ENCODE results near the gene RPTN. TPM values are rescaled to one million over a fixed set of nuclear protein-coding genes. Genes with fewer than 3 reads are reported as not detected.

The RPTN gene
- total RNA-seq, 1 experiment from 2014 or later: not detected

DNA sequence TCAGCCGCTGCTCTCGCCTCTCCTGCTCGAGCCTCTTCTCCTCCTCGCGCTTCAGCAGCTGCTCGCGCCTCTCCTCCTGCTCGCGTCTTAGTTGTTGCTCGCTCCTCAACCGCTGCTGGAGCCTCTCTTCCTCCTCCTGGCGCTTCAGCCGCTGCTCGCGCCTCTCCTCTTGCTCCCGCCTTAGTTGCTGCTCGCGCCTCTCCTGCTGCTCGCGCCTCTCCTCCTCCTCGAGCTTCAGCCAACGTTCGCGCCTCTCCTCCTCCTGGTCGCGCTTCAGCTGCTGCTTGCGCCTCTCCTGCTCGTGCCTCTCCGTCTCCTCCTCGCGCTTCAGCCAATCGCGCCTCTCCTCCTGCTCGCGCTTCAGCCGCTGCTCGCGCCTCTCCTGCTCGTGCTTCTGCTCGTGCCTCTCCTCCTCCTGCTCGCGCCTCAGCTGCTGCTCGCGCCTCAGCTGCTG is 47.5 kb downstream of the RPTN start:
- RAD21 ChIA-PET (ENCODE audit: low non-redundant PET in 1 of 2, low total read pairs in 2 of 2, uncharacterized antibody in 2 of 2, unreplicated experiment in 2 of 2): interaction anchor here in 1 of 2 experiments (0.7 kb wide), 1 partner anchor 55 kb away, joined by 4 read pairs; no protein-coding TSS in a partner anchor

More for the DNA sequence above, 47.5 kb downstream of the RPTN start:
- no peak overlapping the region for H3K9ac ChIP-seq (ENCODE audit: low read length)
- DNase-seq (ENCODE audit: low read depth, low spot score) (no peak), ATAC-seq (no peak)
- H3K27ac ChIP-seq (ENCODE audit: low read depth, low read length): no peak overlapping the region
- no peaks in the 10 kb centered on the region for H4K20me1 ChIP-seq (ENCODE audit: insufficient read depth)
- no TSS peak for BruUV-seq (replicated peaks)
- peak overlapping the region in 1 of 2 experiments; percentile 58; a peak in 1 of 4 replicates for H3K4me3 ChIP-seq (replicated peaks in 1 of 2; ENCODE audit: low read depth in 1 of 2, low read length in 2 of 2)
- no peaks in the 10 kb centered on the region for H3K36me3 ChIP-seq (ENCODE audit: control insufficient read depth in 1 of 2, insufficient read depth in 2 of 2, low read length in 2 of 2)
- intact Hi-C loops (cut with micrococcal nuclease): loop anchor here (2.0 kb wide), 1 partner anchor 63 kb away; no protein-coding TSS in a partner anchor
- ChIA-PET POLR2A (no interaction called here), CTCF (interaction anchor here (1.6 to 1.7 kb wide), 2 partner anchors 74 to 347 kb away, joined by 6 to 9 read pairs; no protein-coding TSS in a partner anchor)
- no peaks in the 10 kb centered on the region for H3K9me3 ChIP-seq (ENCODE audit: control insufficient read depth in 1 of 2, insufficient read depth in 1 of 2, low read depth in 1 of 2, low read length in 2 of 2)
- H3K4me1 ChIP-seq (ENCODE audit: control insufficient read depth in 1 of 2, insufficient read depth in 2 of 2, low read length in 2 of 2): peaks cover 19 to 50% of the 10 kb centered on the region in 2 experiments
- H3K79me2 ChIP-seq (ENCODE audit: insufficient read depth, low read length): no peaks in the 10 kb centered on the region
- no peak overlapping the region for H2AFZ ChIP-seq (ENCODE audit: low read depth, low read length, poor library complexity, severe bottlenecking)
- H3K27me3 ChIP-seq (ENCODE audit: insufficient read depth, low read length): peaks cover 86% of the 10 kb centered on the region
- H3K4me2 ChIP-seq (ENCODE audit: low read length): peak overlapping the region; percentile 77
- no peak for TF ChIP-seq JUND (IDR thresholded peaks at IDR 0.05)
- TF ChIP-seq CBX3 (IDR thresholded peaks at IDR 0.05; ENCODE audit: low read depth): no peak
- TF ChIP-seq ELF1 (IDR thresholded peaks at IDR 0.05; ENCODE audit: borderline replicate concordance, low read depth): no peak
- no peak for TF ChIP-seq POLR2A (IDR thresholded peaks at IDR 0.05; ENCODE audit: borderline replicate concordance, extremely low read depth, insufficient read depth, insufficient read length)
- no peak for TF ChIP-seq SIN3A (IDR thresholded peaks at IDR 0.05; ENCODE audit: low read depth)
- no peak for TF ChIP-seq MAX (IDR thresholded peaks at IDR 0.05)
- TF ChIP-seq ZFX (IDR thresholded peaks at IDR 0.05): no peak
- no peak for TF ChIP-seq TCF7L2 (IDR thresholded peaks at IDR 0.05; ENCODE audit: borderline replicate concordance, extremely low read depth, insufficient read depth, insufficient read length)
- no peak for TF ChIP-seq CEBPB (IDR thresholded peaks at IDR 0.05; ENCODE audit: low read depth)
- no peak for TF ChIP-seq SRF (IDR thresholded peaks at IDR 0.05; ENCODE audit: low read depth)
- no peak for TF ChIP-seq FOSL1 (IDR thresholded peaks at IDR 0.05; ENCODE audit: low read depth)
- TF ChIP-seq, protein P1, sequence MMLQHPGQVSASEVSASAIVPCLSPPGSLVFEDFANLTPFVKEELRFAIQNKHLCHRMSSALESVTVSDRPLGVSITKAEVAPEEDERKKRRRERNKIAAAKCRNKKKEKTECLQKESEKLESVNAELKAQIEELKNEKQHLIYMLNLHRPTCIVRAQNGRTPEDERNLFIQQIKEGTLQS (IDR thresholded peaks at IDR 0.05): no peak
- TF ChIP-seq CTCF (IDR thresholded peaks at IDR 0.05 in 2 of 3, conservative IDR thresholded peaks at IDR 0.05 in 1 of 3; ENCODE audit: borderline replicate concordance in 1 of 3, insufficient read depth in 1 of 3, low read depth in 2 of 3, low read length in 2 of 3): no peak
- no peaks in the 10 kb centered on the region for H3K9me2 ChIP-seq (ENCODE audit: insufficient read depth)
